IgD-negative memory B cell (primary cell): ENCODE data around the gene MED15. TPM values are rescaled to one million over a fixed set of nuclear protein-coding genes. Genes with fewer than 3 reads are reported as not detected.

Experiments
- H3K27ac Mint-ChIP-seq, 3 donors: one replicate each; pipeline ENCODE4 v1.8.0; 2020 to 2022; ENCODE audit warnings: mild to moderate bottlenecking in 3 of 3, mixed read lengths in 3 of 3, moderate library complexity in 1 of 3
- H3K27me3 Mint-ChIP-seq: one replicate; pipeline ENCODE4 v1.8.0; 2021; ENCODE audit warnings: mixed read lengths
- H3K36me3 Mint-ChIP-seq: one replicate; pipeline ENCODE4 v1.8.0; 2020; ENCODE audit warnings: mild to moderate bottlenecking, mixed read lengths
- H3K4me1 Mint-ChIP-seq, 3 donors: one replicate each; pipeline ENCODE4 v1.8.0; 2020 to 2022; ENCODE audit warnings: mixed read lengths in 3 of 3, mild to moderate bottlenecking in 1 of 3
- H3K4me3 Mint-ChIP-seq, 4 donors: one replicate each; pipeline ENCODE4 v1.8.0; 2020 to 2022; ENCODE audit warnings: mild to moderate bottlenecking in 4 of 4, mixed read lengths in 4 of 4, moderate library complexity in 3 of 4
- H3K9me3 Mint-ChIP-seq, 3 donors: one replicate each; pipeline ENCODE4 v1.8.0; 2020 to 2021; ENCODE audit warnings: mixed read lengths in 3 of 3, mild to moderate bottlenecking in 1 of 3
- polyA plus RNA-seq: library from polyadenylated mRNA; unstranded; fragments of 300-500 nt; fragmentation: Illumina TruSeq; gene quantifications from one replicate; pipeline ENCODE4 v1.2.3, GENCODE V29; 2021

MED15 gene
- polyA plus RNA-seq, 1 donor from 2014 or later: 50.2 TPM

DNA sequence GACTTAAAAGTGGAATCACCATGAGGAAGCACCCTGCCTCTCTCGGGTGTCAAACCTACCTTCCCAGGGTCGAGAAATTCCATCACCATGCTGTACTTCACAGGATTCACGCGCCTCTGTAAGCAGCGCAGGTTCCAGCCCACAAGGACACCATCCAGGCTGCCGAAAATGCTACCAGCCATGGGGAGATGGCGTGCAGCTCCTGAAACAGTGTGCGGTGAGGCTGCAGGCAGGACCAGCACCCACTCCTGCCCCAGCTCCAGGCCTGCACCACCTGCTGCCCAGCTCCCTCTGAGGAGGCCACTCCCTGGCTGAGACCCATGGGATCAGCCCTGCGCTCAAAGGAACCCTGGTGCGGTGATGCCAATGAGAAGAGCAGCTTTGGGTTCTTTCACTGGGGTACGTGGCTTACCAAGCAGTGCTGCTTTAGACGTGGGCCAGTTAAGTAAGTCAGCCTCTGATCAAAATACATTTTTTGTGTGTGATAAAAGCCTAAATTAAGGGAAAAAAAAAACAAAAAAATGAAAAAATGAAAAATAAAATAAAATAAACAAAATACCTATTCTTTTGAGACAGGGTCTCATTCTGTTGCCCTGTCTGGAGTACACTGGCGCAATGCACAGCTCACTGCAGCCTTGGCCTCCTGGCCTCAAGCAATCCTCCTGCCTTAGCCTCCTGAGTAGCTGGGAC lies 115.4 kb downstream of the MED15 start:
- H3K9me3 Mint-ChIP-seq: no peaks in the 10 kb centered on the region
- H3K4me1 Mint-ChIP-seq: peaks cover 0 to 2% (median 1%) of the 10 kb centered on the region in 3 donors
- no peaks in the 10 kb centered on the region for H3K36me3 Mint-ChIP-seq
- H3K4me3 Mint-ChIP-seq: no peak overlapping the region
- no peak overlapping the region for H3K27ac Mint-ChIP-seq
- H3K27me3 Mint-ChIP-seq: peaks cover 3% of the 10 kb centered on the region

- no peaks in the 10 kb centered on the region for H3K36me3 Mint-ChIP-seq
- H3K27me3 Mint-ChIP-seq: peaks cover 3% of the 10 kb centered on the region
- H3K27ac Mint-ChIP-seq: no peak overlapping the region
- no peak overlapping the region for H3K4me3 Mint-ChIP-seq
- H3K9me3 Mint-ChIP-seq: no peaks in the 10 kb centered on the region
- peaks cover 0 to 2% (median 1%) of the 10 kb centered on the region in 3 donors for H3K4me1 Mint-ChIP-seq
Measured at GRCh38 chr22:20624161-20624616, 116.8 kb downstream of the MED15 start.

GRCh38 chr22:20625270-20625669 lies 117.9 kb downstream of the MED15 start:
- Mint-ChIP-seq H3K27me3 (peaks cover 3% of the 10 kb centered on the region), H3K27ac (no peak overlapping the region), H3K4me3 (no peak overlapping the region), H3K36me3 (no peaks in the 10 kb centered on the region), H3K9me3 (no peaks in the 10 kb centered on the region), H3K4me1 (peaks cover 0 to 2% (median 1%) of the 10 kb centered on the region in 3 donors)

DNA sequence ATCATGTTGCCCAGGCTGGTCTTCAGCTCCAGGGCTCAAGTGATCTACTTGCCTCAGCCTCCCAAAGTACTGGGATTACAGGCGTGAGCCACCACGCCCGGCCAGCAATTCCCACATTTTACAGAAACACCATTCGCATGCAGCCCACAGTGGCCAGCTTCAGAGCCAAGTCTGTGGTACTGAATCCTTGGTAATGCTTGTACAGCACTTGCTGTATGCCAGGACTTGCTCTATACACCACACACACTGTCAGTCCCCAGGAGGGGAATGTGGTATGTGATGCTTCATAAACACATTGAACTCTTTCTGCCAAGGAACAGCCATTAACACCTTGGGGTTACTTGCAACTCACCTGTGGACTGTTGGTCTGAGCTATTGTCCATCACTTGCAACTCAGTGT lies 119.4 kb downstream of the MED15 start:
- Mint-ChIP-seq H3K27ac (no peak overlapping the region), H3K27me3 (peaks cover 7% of the 10 kb centered on the region), H3K36me3 (no peaks in the 10 kb centered on the region), H3K9me3 (no peaks in the 10 kb centered on the region), H3K4me1 (peaks cover 0 to 2% (median 1%) of the 10 kb centered on the region in 3 donors), H3K4me3 (no peak overlapping the region)

GRCh38 chr22:20627432-20627831 lies 120.0 kb downstream of the MED15 start:
- Mint-ChIP-seq H3K27ac (no peak overlapping the region), H3K27me3 (peaks cover 8% of the 10 kb centered on the region), H3K4me3 (no peak overlapping the region), H3K36me3 (no peaks in the 10 kb centered on the region), H3K9me3 (no peaks in the 10 kb centered on the region), H3K4me1 (peaks cover 0 to 2% (median 1%) of the 10 kb centered on the region in 3 donors)

- Mint-ChIP-seq H3K27me3 (peaks cover 8% of the 10 kb centered on the region), H3K4me1 (peaks cover 0 to 4% (median 1%) of the 10 kb centered on the region in 3 donors), H3K4me3 (no peak overlapping the region), H3K9me3 (no peaks in the 10 kb centered on the region), H3K36me3 (no peaks in the 10 kb centered on the region), H3K27ac (peak overlapping the region in 1 of 3 donors; percentile 55)
Measured at GRCh38 chr22:20628081-20628939, 120.9 kb downstream of the MED15 start.

DNA sequence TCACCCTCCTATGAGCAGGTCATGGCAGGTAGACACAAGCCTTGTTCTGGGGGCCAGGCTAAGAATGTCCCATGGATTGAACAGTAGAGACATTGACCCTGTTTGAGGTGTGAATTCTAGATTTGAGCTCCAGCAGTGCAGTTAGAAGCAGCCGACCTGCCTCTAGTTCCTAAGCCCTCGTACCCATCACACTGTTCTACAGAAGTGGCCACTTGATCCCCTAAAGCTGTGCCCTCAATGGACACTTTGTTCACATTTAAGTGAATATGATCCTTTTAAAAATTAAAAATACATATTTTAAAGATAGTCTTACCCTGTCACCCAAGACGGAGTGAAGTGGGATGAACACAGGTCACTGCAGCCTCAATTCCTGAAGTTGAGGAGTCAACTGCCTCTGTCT lies 122.0 kb downstream of the MED15 start:
- H3K4me1 Mint-ChIP-seq: peaks cover 0 to 4% (median 1%) of the 10 kb centered on the region in 3 donors
- peak overlapping the region in 1 of 3 donors; percentile 55 for H3K27ac Mint-ChIP-seq
- H3K4me3 Mint-ChIP-seq: no peak overlapping the region
- no peaks in the 10 kb centered on the region for H3K9me3 Mint-ChIP-seq
- no peaks in the 10 kb centered on the region for H3K36me3 Mint-ChIP-seq
- H3K27me3 Mint-ChIP-seq: peaks cover 8% of the 10 kb centered on the region

DNA sequence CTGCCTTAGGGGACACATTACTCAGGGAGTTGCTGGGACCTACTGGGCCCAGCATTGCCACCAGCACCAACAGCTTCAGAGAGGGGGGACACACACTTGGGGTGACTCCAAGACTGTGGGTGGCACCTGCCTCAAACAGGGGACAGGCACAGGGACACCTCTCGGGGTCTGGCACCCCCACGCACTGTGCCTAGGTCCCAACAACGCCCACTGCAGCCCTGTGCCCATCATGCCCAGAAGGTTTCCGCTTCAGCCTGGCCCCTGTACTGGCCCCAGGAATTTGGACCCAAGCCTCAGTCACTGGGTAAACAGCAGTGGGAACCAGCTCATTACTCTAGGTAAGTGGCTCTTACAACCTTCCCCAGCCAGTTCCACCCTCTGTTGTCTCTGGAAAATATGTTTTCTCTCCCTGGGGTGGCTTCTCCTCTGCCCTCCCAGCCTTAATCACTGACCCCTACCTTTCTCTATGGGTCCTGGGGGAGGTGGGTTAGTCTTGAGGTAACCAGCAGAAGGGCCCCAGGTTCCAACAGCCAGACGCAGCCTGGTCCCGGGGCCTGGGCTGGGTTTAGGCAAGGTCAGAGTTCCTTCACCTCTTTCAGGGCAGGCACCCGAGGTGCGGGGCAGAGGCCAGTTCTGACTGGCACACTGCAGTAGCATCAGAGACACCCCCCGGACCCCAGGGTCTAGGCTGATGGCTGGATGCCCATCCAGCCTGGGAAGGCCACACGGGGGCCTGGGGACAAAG lies 123.6 kb downstream of the MED15 start:
- H3K36me3 Mint-ChIP-seq: no peaks in the 10 kb centered on the region
- H3K27me3 Mint-ChIP-seq: peaks cover 13% of the 10 kb centered on the region
- no peak overlapping the region for H3K4me3 Mint-ChIP-seq
- H3K9me3 Mint-ChIP-seq: no peaks in the 10 kb centered on the region
- H3K27ac Mint-ChIP-seq: peak overlapping the region in 1 of 3 donors; percentile 63
- H3K4me1 Mint-ChIP-seq: peaks cover 0 to 2% (median 0%) of the 10 kb centered on the region in 3 donors

DNA sequence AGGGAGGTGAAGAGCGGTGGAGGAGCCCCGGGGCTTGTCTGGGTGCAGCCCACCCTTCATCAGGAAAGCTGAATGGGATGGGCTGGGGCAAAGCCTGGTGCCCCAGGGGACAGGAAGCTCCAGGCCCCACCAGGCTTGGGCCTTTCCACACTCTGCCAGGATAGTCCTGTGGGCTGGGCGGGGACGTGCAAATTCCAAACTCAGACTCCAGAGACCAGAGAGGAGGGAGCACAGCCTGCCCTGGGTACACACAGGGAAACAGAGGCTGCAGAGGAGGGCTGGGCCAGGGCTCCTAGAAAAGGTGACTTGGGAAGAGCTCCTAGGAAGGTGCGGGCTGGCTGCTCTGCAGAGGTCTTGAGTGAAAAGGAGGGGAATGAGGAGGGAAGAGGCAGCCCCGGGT lies 124.7 kb downstream of the MED15 start:
- Mint-ChIP-seq H3K36me3 (no peaks in the 10 kb centered on the region), H3K27ac (no peak overlapping the region), H3K27me3 (peaks cover 15% of the 10 kb centered on the region), H3K4me1 (peaks cover 0 to 2% (median 0%) of the 10 kb centered on the region in 3 donors), H3K9me3 (no peaks in the 10 kb centered on the region), H3K4me3 (no peak overlapping the region)

GRCh38 chr22:20632518-20632917 lies 125.1 kb downstream of the MED15 start:
- H3K4me3 Mint-ChIP-seq: no peak overlapping the region
- no peak overlapping the region for H3K27ac Mint-ChIP-seq
- H3K27me3 Mint-ChIP-seq: peaks cover 13% of the 10 kb centered on the region
- H3K36me3 Mint-ChIP-seq: no peaks in the 10 kb centered on the region
- peaks cover 0 to 2% (median 0%) of the 10 kb centered on the region in 3 donors for H3K4me1 Mint-ChIP-seq
- H3K9me3 Mint-ChIP-seq: no peaks in the 10 kb centered on the region

DNA sequence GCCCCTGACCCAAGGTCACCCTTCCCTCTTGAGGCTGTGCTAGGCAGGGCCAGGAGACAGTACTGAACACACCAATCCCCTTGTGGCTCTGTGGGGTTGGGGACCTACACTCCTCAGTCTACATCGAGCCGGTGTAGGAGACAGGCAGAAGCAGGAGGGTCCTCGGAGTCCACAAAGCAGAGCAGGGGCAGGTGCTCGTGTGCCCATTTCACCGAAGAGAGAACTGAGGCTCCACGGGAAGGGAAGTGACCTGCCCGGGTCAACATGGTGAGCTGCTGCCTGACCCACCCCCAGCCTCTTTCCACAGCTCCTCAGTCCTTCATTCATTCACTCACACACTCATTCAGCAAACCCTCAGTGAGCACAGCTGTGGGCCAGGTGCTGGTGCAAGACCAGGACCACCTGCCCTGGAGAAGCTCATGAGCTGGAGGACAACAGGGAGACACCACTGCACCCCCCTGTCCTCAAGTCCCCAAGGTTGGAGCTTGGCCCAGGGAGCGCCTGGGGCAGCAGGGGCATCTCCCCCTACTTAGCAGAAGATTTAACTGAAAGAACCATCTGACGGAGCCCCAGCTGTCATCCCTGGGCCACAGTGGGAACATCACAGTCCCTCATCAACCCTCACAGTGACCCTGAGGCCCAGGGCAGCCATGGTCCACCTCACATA lies 127.3 kb downstream of the MED15 start:
- H3K9me3 Mint-ChIP-seq: peaks cover 1 to 3% (median 1%) of the 10 kb centered on the region in 3 donors
- H3K4me3 Mint-ChIP-seq: no peak overlapping the region
- peaks cover 0 to 2% (median 0%) of the 10 kb centered on the region in 3 donors for H3K4me1 Mint-ChIP-seq
- no peaks in the 10 kb centered on the region for H3K36me3 Mint-ChIP-seq
- H3K27me3 Mint-ChIP-seq: peaks cover 17% of the 10 kb centered on the region
- peak overlapping the region in 1 of 3 donors; percentile 76 for H3K27ac Mint-ChIP-seq

DNA sequence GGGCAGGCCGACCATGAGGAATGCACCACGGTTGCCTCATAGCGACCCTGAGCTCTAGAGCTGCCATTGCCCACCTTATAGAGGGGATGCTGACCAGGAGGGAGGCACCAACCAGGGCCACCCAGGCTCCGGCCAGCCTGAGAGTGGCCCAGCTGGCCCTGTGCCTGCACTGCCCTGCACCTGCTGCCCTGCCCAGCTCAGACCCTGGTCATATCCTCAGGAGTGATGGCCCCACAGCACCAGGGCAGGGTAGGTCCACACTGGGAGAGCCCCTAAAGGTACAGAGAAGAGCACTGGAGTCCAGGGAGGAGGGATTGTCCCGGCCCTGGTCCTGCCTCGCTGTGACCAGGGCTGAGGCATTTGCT lies 127.8 kb downstream of the MED15 start:
- H3K27me3 Mint-ChIP-seq: peaks cover 17% of the 10 kb centered on the region
- no peak overlapping the region for H3K27ac Mint-ChIP-seq
- H3K36me3 Mint-ChIP-seq: peaks cover 2% of the 10 kb centered on the region
- peaks cover 4 to 6% (median 4%) of the 10 kb centered on the region in 3 donors for H3K9me3 Mint-ChIP-seq
- H3K4me1 Mint-ChIP-seq: peaks cover 0 to 2% (median 0%) of the 10 kb centered on the region in 3 donors
- no peak overlapping the region for H3K4me3 Mint-ChIP-seq

GRCh38 chr22:20636075-20636812 lies 128.8 kb downstream of the MED15 start:
- Mint-ChIP-seq H3K27ac (peak overlapping the region in 1 of 3 donors; percentile 5), H3K4me1 (peaks cover 0 to 2% (median 0%) of the 10 kb centered on the region in 3 donors)

GRCh38 chr22:20636945-20637344 lies 129.5 kb downstream of the MED15 start:
- Mint-ChIP-seq H3K27me3 (peaks cover 12% of the 10 kb centered on the region), H3K4me3 (no peak overlapping the region), H3K9me3 (peaks cover 4 to 6% (median 4%) of the 10 kb centered on the region in 3 donors), H3K4me1 (peaks cover 0 to 2% (median 0%) of the 10 kb centered on the region in 3 donors), H3K36me3 (peaks cover 2% of the 10 kb centered on the region), H3K27ac (no peak overlapping the region)

More at GRCh38 chr22:20636075-20636812, 128.8 kb downstream of the MED15 start:
- H3K9me3 Mint-ChIP-seq: peaks cover 4 to 6% (median 4%) of the 10 kb centered on the region in 3 donors
- peaks cover 2% of the 10 kb centered on the region for H3K36me3 Mint-ChIP-seq
- peaks cover 17% of the 10 kb centered on the region for H3K27me3 Mint-ChIP-seq
- H3K4me3 Mint-ChIP-seq: no peak overlapping the region
